GM19463 (cell line): Measurements from ENCODE around the gene PCDHA12.
"Not testable (repeated sequence)": the region's sequence is repeated elsewhere in the genome, so short reads cannot be mapped to it uniquely, and the experiment has no call there.

ENCODE experiments used
- ATAC-seq: cut with Tn5 transposase; IDR thresholded peaks from one replicate; pipeline ENCODE4 v1.9.1; 2021; ENCODE audit warnings: mild to moderate bottlenecking, moderate library complexity; ENCODE audit not compliant: unreplicated experiment

The PCDHA12 gene

GRCh38 chr5:140875085-140876065, at the start of gene PCDHA12:
Gene PCDHA12, plus strand, starts transcription at chr5:140875308. Its CDS starts 165 bp downstream, at chr5:140875473.
- ATAC-seq: no peak

GRCh38 chr5:140827704-140828361, 47.3 kb upstream of the PCDHA12 start, which contains the start of gene PCDHA6:
Gene PCDHA6, plus strand, starts transcription at chr5:140827960. Its CDS starts 132 bp downstream, at chr5:140828092.
- no peak for ATAC-seq

- ATAC-seq: no peak
Observed at GRCh38 chr5:140828362-140828737, 46.8 kb upstream of the PCDHA12 start.

GRCh38 chr5:140829511-140830501, 45.3 kb upstream of the PCDHA12 start:
- ATAC-seq: not testable (repeated sequence)

GRCh38 chr5:140833993-140834392, 41.1 kb upstream of the PCDHA12 start, which contains the start of gene PCDHA7:
Gene PCDHA7, plus strand, starts transcription at chr5:140834269. Its CDS starts 115 bp downstream, at chr5:140834384.
- no peak for ATAC-seq

- not testable (repeated sequence) for ATAC-seq
Observed at GRCh38 chr5:140834439-140835008, 40.6 kb upstream of the PCDHA12 start.

- ATAC-seq: no peak
Observed at GRCh38 chr5:140835622-140836510, 39.2 kb upstream of the PCDHA12 start.

GRCh38 chr5:140840978-140841962, 33.8 kb upstream of the PCDHA12 start, which contains the start of gene PCDHA8:
Gene PCDHA8, plus strand, starts transcription at chr5:140841187. Its CDS starts 135 bp downstream, at chr5:140841322.
- no peak for ATAC-seq

- no peak for ATAC-seq
Observed at GRCh38 chr5:140842798-140843733, 32.0 kb upstream of the PCDHA12 start.

GRCh38 chr5:140848139-140849102, 26.7 kb upstream of the PCDHA12 start, which contains the start of gene PCDHA9:
Gene PCDHA9, plus strand, starts transcription at chr5:140848382. Its CDS starts 114 bp downstream, at chr5:140848496.
- ATAC-seq: not testable (repeated sequence)

GRCh38 chr5:140849831-140850634, 25.1 kb upstream of the PCDHA12 start:
- ATAC-seq: not testable (repeated sequence)

- no peak for ATAC-seq
Observed at GRCh38 chr5:140855772-140856674, 19.1 kb upstream of the PCDHA12 start, which contains the start of gene PCDHA10. Gene PCDHA10, plus strand, starts transcription at chr5:140855897. Its CDS starts 152 bp downstream, at chr5:140856049.
